RWPE2 (cell line): ENCODE measurements around the gene HDAC11.

ENCODE experiments used
- ATAC-seq: fragments of 200-7000 bp; cut with Tn5 transposase; 3 replicates; pipeline ENCODE4 v1.9.1; 2021; ENCODE audit warnings: low read depth
- DNase-seq: peaks from one replicate; pipeline ENCODE4 v3.0.0-alpha.2; 2020; ENCODE audit warnings: low spot score
- H3K27ac ChIP-seq: fragments of 450-650 bp; 2 replicates; pipeline ENCODE4 v1.5.1; 2017; ENCODE audit warnings: mild to moderate bottlenecking; ENCODE audit not compliant: poor library complexity, severe bottlenecking
- H3K27me3 ChIP-seq: fragments of 250-450 bp; sonication (Bioruptor Pico); 2 replicates; pipeline ENCODE4 v1.5.1; 2021; ENCODE audit warnings: mild to moderate bottlenecking, moderate library complexity; ENCODE audit not compliant: insufficient read depth, poor library complexity, severe bottlenecking
- H3K36me3 ChIP-seq: fragments of 250-450 bp; sonication (Bioruptor Pico); 2 replicates; pipeline ENCODE4 v1.5.1; 2020; ENCODE audit warnings: low read depth, mild to moderate bottlenecking, moderate library complexity
- H3K4me1 ChIP-seq: fragments of 250-450 bp; sonication (Bioruptor Pico); 2 replicates; pipeline ENCODE4 v1.5.1; 2021; ENCODE audit warnings: mild to moderate bottlenecking, moderate library complexity; ENCODE audit not compliant: insufficient read depth, poor library complexity, severe bottlenecking
- H3K4me3 ChIP-seq: fragments of 250-450 bp; sonication (Bioruptor Pico); 2 replicates; pipeline ENCODE4 v1.5.1; 2021; ENCODE audit warnings: mild to moderate bottlenecking, moderate library complexity; ENCODE audit not compliant: severe bottlenecking
- H3K9me3 ChIP-seq: fragments of 250-450 bp; sonication (Bioruptor Pico); 2 replicates; pipeline ENCODE4 v1.5.1; 2021; ENCODE audit warnings: mild to moderate bottlenecking, moderate library complexity; ENCODE audit not compliant: severe bottlenecking
- CTCF ChIP-seq: fragments of 450-650 bp; IDR thresholded peaks from one replicate; pipeline ENCODE4 v1.5.1; 2017; ENCODE audit warnings: mild to moderate bottlenecking, moderate library complexity; ENCODE audit not compliant: poor library complexity, severe bottlenecking

The HDAC11 gene

GRCh38 chr3:13493867-13494441, 13.8 kb downstream of the HDAC11 start:
- no peak for ATAC-seq
- H3K4me1 ChIP-seq = no peaks in the 10 kb centered on the region
- H3K27me3 ChIP-seq = no peaks in the 10 kb centered on the region
- H3K9me3 ChIP-seq = no peaks in the 10 kb centered on the region
- H3K36me3 ChIP-seq = no peaks in the 10 kb centered on the region
- TF ChIP-seq CTCF = no peak
- DNase-seq = peak; percentile 26
- H3K27ac ChIP-seq = no peak overlapping the region
- H3K4me3 ChIP-seq = no peak overlapping the region

- DNase-seq = peak; percentile 39
- H3K27ac ChIP-seq = no peak overlapping the region
- TF ChIP-seq CTCF = peak; percentile 43
These were observed 14.6 kb downstream of the HDAC11 start for GRCh38 chr3:13494463-13495350.

GRCh38 chr3:13495351-13495813, 15.3 kb downstream of the HDAC11 start:
- Histone ChIP-seq H3K4me3 (no peak overlapping the region), H3K27ac (no peak overlapping the region), H3K36me3 (no peaks in the 10 kb centered on the region), H3K9me3 (no peaks in the 10 kb centered on the region), H3K27me3 (no peaks in the 10 kb centered on the region), H3K4me1 (no peaks in the 10 kb centered on the region)
- DNase-seq (peak; percentile 11), ATAC-seq (no peak)
- TF ChIP-seq CTCF = no peak

More at GRCh38 chr3:13494463-13495350, 14.6 kb downstream of the HDAC11 start:
- Histone ChIP-seq H3K4me1 (no peaks in the 10 kb centered on the region), H3K27me3 (no peaks in the 10 kb centered on the region), H3K9me3 (no peaks in the 10 kb centered on the region), H3K36me3 (no peaks in the 10 kb centered on the region), H3K4me3 (no peak overlapping the region)
- peak; percentile 44 for ATAC-seq

- Histone ChIP-seq H3K4me3 (no peak overlapping the region), H3K36me3 (no peaks in the 10 kb centered on the region), H3K9me3 (no peaks in the 10 kb centered on the region), H3K27me3 (no peaks in the 10 kb centered on the region), H3K4me1 (no peaks in the 10 kb centered on the region), H3K27ac (no peak overlapping the region)
- peak; percentile 85 for TF ChIP-seq CTCF
- ATAC-seq (peak; percentile 84), DNase-seq (peak; percentile 31)
These were observed 16.0 kb downstream of the HDAC11 start for GRCh38 chr3:13495921-13496723.
